SK-N-SH (cell line): Measurements from ENCODE around the gene CELF4.

Experiments used
- EP300 ChIP-seq, 2 experiments: IDR thresholded peaks; 2 replicates each; pipeline versions ENCODE4 v1.4.0 to v1.6.1; 2012; ENCODE audit warnings: borderline replicate concordance in 1 of 2, low read depth in 1 of 2, low read length in 1 of 2
- EZH2phosphoT487 ChIP-seq: fragments of 200-600 bp; sonication (generic); IDR thresholded peaks from 2 replicates; pipeline ENCODE4 v1.6.1; 2017; ENCODE audit warnings: low read depth, mixed run types, mild to moderate bottlenecking, antibody characterized with exemption, moderate library complexity, borderline replicate concordance
- FOXJ3 ChIP-seq: sonication (generic); formaldehyde crosslinking; IDR thresholded peaks from 2 replicates; pipeline ENCODE4 v1.5.1; 2020; ENCODE audit warnings: mild to moderate bottlenecking, missing genetic modification reagents
- MEF2A ChIP-seq: IDR thresholded peaks from 2 replicates; pipeline ENCODE4 v1.4.0; 2012; ENCODE audit warnings: low read depth, borderline replicate concordance
- TAF1 ChIP-seq: IDR thresholded peaks from 2 replicates; pipeline ENCODE4 v1.6.1; 2012; ENCODE audit warnings: low read depth, mild to moderate bottlenecking, low read length, moderate library complexity, borderline replicate concordance
- YY1 ChIP-seq: IDR thresholded peaks from 2 replicates; pipeline ENCODE4 v1.4.0; 2012; ENCODE audit warnings: low read depth, mild to moderate bottlenecking
- TF ChIP-seq, protein P1 (sequence below): fragments of 200-600 bp; sonication (generic); IDR thresholded peaks from 2 replicates; pipeline ENCODE4 v1.6.1; 2017; ENCODE audit warnings: antibody characterized with exemption, mild to moderate bottlenecking, moderate library complexity

DNA sequence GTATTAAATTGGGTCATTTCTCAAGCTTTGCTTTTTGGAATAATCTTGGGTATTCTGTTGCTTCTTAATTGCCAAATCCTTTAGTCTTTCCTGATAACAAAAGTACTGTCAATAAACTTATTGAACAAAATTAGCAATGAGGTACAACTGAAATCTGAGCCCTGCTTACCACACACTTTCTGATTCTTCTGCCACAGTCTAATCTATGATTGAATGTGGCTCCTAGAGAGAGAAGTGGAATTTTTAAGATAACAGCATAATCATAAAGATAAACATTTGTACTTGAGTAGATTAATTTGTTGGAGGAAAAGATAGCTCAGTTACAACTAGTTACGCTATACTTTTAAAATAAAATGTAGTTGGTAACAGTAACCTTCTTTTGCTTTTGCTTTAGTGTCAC lies 354.8 kb downstream of the CELF4 start:
- TF ChIP-seq FOXJ3 (CRISPR knock-in tag) (no peak), TAF1 (no peak), EP300 (IDR thresholded peaks at IDR 0.05; ENCODE audit: borderline replicate concordance in 1 of 2, low read depth in 1 of 2, low read length in 1 of 2) (no peak), MEF2A (no peak), YY1 (no peak), EZH2phosphoT487 (no peak)
- TF ChIP-seq, protein P1, sequence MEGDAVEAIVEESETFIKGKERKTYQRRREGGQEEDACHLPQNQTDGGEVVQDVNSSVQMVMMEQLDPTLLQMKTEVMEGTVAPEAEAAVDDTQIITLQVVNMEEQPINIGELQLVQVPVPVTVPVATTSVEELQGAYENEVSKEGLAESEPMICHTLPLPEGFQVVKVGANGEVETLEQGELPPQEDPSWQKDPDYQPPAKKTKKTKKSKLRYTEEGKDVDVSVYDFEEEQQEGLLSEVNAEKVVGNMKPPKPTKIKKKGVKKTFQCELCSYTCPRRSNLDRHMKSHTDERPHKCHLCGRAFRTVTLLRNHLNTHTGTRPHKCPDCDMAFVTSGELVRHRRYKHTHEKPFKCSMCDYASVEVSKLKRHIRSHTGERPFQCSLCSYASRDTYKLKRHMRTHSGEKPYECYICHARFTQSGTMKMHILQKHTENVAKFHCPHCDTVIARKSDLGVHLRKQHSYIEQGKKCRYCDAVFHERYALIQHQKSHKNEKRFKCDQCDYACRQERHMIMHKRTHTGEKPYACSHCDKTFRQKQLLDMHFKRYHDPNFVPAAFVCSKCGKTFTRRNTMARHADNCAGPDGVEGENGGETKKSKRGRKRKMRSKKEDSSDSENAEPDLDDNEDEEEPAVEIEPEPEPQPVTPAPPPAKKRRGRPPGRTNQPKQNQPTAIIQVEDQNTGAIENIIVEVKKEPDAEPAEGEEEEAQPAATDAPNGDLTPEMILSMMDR, result no peak
